ENCODE data around the gene AXL. TPM values are rescaled to one million over a fixed set of nuclear protein-coding genes. Genes with fewer than 3 reads are reported as not detected.
A peak's percentile ranks its signal among the peaks of the same experiment; 100 is the strongest.
"Not testable (repeated sequence)": the region's sequence is repeated elsewhere in the genome, so short reads cannot be mapped to it uniquely, and the experiment has no call there.

Gene AXL
- total RNA-seq, 1 experiment from 2014 or later: 22.4 TPM

DNA sequence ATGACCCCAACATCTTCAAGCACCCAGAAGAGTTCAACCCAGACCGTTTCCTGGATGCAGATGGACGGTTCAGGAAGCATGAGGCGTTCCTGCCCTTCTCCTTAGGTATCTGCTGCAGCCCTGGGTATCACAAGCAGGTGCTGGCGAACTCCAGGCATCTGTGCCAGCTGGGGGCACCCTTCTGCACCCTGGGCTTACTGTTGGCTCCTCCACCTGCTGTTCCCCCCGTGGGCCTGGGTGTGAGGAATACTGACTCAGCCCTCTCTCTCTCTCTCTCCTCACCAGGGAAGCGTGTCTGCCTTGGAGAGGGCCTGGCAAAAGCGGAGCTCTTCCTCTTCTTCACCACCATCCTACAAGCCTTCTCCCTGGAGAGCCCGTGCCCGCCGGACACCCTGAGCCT, 13.0 kb upstream of the AXL start:
- in situ Hi-C loops (cut with HindIII; ENCODE audit: low sequenced_read_pairs): no loop called here
- no peak for DNase-seq (ENCODE audit: low spot score)

DNA sequence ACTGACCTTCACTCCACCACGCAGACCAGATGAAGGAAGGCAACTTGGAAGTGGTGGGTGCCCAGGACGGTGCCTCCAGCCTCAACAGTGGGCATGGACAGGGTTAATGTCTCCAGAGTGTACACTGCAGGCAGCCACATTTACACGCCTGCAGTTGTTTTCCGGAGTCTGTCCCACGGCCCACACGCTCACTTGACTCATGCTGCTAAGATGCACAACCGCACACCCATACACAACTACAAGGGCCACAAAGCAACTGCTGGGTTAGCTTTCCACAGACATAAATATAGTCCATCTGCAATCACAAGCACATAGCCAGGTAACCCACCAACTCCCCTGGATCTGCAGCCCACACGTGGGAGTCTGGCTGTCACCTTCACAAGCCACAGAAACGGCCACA, 12.6 kb upstream of the AXL start:
- in situ Hi-C loops (cut with HindIII; ENCODE audit: low sequenced_read_pairs): no loop called here
- DNase-seq (ENCODE audit: low spot score): no peak

DNA sequence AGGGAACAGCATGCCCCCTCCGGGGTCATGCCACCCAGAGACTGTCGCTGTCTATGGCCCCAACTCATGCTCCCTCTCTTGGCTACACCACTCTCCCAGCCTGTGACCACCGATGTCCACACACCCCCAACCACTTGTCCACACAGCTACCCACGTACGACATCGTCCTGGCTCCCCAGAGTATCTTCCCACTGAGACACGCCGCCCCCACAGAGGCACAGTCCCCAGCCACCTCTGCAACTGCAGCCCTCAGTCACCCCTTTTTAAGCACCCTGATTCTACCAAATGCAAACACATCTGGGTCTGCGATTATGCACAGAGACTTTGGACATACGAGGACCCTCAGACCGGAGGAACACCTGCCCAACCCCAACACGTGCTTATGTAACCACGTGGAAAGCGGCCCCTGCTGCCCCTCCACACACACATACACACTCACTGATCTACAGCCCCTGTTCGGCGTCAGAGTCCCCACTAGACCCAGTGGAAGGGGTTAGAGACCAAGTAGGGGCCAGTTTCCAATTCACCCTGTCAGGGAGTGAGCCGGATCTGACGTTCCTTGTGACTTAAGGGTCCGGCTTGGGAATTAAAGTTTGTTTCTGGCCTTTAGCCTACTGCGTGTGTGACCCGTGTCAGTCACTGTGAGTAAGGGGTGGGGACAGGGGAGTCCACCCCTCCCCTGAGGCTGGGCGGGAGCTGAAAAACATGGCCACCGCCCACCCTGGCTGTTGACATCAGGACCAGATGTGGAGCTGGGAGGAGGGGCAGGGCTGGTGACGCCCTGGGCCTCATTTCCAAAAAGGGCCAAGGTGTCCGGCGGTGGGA, 11.9 kb upstream of the AXL start:
- DNase-seq (ENCODE audit: low spot score): peak; percentile 3
- in situ Hi-C loops (cut with HindIII; ENCODE audit: low sequenced_read_pairs): no loop called here

GRCh38 chr19:41214161-41214560, 4.9 kb upstream of the AXL start:
- in situ Hi-C loops (cut with HindIII; ENCODE audit: low sequenced_read_pairs): no loop called here
- DNase-seq (ENCODE audit: low spot score): no peak

GRCh38 chr19:41217741-41218140, 1.3 kb upstream of the AXL start:
- DNase-seq (ENCODE audit: low spot score): no peak
- in situ Hi-C loops (cut with HindIII; ENCODE audit: low sequenced_read_pairs): no loop called here

DNA sequence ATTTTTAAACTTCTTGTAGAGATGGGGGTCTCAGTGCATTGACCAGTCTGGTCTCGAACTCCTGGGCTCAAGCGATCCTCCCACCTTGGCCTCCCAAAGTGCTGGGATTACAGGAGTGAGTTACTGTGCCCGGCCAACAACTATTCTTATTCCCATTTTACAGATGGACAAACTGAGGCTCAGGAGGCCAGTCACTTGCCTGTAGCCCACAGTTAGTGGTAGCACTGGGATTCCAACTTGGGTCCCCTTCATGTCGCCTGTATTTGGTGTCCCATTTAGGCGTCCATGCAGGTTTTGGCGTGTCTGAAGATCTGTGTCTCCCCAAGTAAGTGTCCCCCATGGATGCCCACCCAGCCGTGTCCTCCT, 791 bp upstream of the AXL start:
- in situ Hi-C loops (cut with HindIII; ENCODE audit: low sequenced_read_pairs): no loop called here
- DNase-seq (ENCODE audit: low spot score): no peak

- no peak for DNase-seq (ENCODE audit: low spot score)
- in situ Hi-C loops (cut with HindIII; ENCODE audit: low sequenced_read_pairs): no loop called here
Measured at GRCh38 chr19:41219924-41220567, 1.0 kb downstream of the AXL start.

DNA sequence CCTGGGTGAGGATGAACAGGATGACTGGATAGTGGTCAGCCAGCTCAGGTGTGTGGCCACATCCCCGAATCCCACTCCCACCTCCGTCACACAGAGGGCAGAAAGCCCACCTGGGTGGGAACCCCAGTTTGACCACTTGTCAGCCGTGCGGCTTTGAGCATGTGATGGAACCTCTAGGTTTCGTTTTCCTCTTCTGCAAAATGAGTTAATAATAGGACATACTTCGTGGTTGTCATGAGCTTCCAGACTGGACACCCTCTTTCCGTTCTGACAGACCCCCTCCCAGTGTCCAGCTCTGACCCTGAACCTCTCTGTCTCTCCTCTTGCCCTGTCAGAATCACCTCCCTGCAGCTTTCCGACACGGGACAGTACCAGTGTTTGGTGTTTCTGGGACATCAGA, 1.8 kb downstream of the AXL start:
- no peak for DNase-seq (ENCODE audit: low spot score)
- in situ Hi-C loops (cut with HindIII; ENCODE audit: low sequenced_read_pairs): no loop called here

- DNase-seq (ENCODE audit: low spot score): no peak
- in situ Hi-C loops (cut with HindIII; ENCODE audit: low sequenced_read_pairs): no loop called here
Measured at GRCh38 chr19:41221514-41222205, 2.6 kb downstream of the AXL start.

DNA sequence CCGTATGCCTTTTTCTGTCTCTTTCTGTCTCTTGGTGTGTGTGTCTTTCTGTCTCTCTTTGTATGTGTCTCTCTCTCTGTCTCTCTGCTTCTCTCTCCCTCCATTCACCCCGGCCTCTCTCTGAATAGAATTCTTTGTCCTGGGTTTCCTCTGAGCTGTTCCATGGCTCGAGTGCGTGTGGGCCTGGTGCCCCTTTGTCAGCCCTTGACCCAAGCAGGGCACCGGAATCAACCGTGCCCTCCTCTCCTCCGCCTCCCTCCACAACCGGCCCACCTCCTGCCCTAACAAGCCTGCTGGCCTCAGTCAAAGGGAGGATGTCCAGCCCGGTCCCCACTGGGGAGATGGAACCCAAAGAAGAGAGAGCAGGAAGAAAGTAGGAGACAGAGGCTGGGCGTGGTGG, 3.2 kb downstream of the AXL start:
- no peak for DNase-seq (ENCODE audit: low spot score)
- in situ Hi-C loops (cut with HindIII; ENCODE audit: low sequenced_read_pairs): no loop called here

DNA sequence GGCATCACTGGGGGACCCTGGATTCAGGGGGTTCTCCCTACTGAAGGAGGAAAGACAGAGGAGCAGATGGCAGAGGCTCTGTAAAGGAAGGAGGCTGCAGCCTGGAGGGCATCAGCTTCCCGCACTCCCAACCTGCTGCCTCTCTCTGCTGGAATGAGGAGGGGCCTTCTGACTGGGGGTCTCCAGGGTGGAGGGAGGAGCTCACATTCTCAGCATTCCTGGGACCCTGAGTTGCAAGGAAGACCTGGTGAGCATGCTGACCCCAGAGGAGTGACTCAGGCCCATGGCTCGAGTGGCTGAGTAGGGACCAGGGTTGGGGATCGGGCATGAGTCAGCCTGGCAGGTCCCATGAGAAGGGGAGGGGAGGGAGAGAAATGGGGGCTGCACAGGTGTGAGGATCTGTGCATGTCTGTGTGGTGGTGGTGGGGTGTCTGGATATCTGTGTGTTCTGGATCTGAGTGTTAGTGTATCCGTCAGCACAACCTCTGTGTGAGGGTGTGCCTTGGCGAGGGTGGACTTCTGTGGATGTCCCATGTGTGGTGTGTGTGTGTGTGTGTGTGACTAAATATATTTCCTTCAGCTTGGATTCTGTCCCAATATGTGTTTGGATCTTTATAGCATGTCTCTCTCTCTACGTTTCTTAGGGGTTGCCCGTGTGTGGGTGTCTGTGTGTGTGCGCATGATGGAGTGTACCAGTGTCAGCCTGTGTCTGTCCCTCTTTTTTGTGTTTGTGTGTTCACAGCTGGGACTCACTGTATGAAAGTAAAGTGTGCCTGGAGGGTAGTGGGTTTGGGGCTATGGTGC, 4.6 kb downstream of the AXL start:
- in situ Hi-C loops (cut with HindIII; ENCODE audit: low sequenced_read_pairs): no loop called here
- DNase-seq (ENCODE audit: low spot score): no peak

GRCh38 chr19:41224632-41225031, 5.6 kb downstream of the AXL start:
- DNase-seq (ENCODE audit: low spot score): no peak
- in situ Hi-C loops (cut with HindIII; ENCODE audit: low sequenced_read_pairs): no loop called here

- in situ Hi-C loops (cut with HindIII; ENCODE audit: low sequenced_read_pairs): no loop called here
- DNase-seq (ENCODE audit: low spot score): no peak
Measured at GRCh38 chr19:41225238-41226052, 6.4 kb downstream of the AXL start.

DNA sequence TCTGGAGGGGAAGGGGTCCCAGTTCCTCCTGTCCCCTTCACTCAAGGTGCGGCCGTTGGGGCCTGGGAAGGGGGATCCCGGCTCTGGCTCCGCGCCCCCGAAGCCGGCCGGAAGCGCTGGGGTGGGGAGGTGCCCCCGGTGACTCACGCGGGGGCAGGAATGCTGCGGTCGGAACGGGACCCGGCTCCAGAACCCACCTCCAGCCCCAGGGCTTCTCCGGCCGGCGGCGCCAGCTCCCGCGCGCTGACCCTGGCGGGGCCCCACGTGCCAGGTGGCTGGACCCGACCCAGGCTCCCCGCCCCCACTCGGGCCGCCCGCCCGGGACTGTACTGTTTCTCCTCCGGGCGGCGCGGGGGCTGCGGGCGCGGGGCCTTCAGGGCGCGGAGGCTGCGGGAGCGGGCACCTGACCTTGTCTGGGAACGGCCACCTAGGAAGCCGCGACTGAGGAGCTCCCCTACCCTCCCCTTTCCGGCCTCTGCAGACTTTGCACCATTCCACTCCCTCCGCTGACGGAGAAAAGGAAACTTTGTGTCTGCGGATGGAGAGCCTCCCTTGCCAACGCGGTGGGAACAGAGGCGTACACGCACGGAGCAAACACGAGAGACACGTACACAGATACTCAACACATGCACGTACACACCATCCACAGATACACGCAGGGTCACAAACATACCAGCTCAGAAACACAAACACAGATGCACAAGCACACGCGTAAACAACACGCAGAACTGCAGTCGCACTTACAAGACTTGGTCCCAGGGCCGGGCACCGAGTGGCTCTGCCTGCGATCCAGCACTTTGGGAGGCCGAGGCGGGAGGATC, 7.2 kb downstream of the AXL start:
- in situ Hi-C loops (cut with HindIII; ENCODE audit: low sequenced_read_pairs): no loop called here
- DNase-seq (ENCODE audit: low spot score): no peak

DNA sequence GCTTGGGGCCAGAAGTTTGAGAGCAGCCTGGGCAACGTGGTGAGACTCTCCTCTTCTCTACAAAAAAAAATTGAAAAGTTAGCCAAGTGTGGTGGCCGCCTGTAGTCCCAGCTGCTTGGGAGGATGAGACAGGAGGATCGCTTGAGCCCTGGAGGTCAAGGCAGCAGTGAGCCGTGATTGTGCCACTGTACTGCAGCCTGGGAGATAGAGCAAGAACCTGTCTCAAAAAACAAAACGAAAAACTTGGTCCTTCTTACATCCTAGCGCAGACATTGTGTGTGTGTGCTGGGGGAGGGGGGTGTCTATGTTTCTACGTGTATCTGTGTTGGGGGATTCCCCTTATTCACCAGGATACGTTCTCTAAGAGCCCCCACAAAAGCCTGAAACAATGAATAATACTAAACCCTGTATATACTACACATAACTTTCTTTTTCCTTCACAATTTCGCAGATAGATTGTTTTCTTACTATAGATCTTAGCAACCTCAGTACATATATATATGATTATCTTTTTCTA, 7.9 kb downstream of the AXL start:
- no peak for DNase-seq (ENCODE audit: low spot score)
- in situ Hi-C loops (cut with HindIII; ENCODE audit: low sequenced_read_pairs): no loop called here

GRCh38 chr19:41228486-41228885, 9.5 kb downstream of the AXL start:
- in situ Hi-C loops (cut with HindIII; ENCODE audit: low sequenced_read_pairs): no loop called here
- no peak for DNase-seq (ENCODE audit: low spot score)

DNA sequence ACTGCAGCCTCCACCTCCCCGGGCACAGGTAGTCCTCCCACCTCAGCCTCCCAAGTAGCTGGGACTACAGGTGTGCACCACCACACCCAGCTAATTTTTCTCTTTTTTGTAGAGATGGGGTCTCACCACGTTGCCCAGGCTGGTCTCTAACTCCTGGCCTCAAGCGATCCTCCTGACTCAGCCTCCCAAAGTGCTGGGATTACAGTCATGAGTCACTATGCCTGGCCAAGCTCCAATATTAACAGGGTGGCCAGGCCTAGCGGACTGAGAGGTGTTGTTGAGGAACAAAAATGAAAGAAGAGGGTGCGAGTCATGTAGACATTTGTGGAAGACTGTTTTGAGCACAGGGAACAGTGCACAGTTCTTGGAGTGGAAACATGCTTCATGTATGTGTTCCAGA, 10.3 kb downstream of the AXL start:
- in situ Hi-C loops (cut with HindIII; ENCODE audit: low sequenced_read_pairs); DNase-seq (ENCODE audit: low spot score): not testable (repeated sequence)

Measured in G401 (cell line).